Measurements from ENCODE around the gene CDH13.

Gene CDH13

DNA sequence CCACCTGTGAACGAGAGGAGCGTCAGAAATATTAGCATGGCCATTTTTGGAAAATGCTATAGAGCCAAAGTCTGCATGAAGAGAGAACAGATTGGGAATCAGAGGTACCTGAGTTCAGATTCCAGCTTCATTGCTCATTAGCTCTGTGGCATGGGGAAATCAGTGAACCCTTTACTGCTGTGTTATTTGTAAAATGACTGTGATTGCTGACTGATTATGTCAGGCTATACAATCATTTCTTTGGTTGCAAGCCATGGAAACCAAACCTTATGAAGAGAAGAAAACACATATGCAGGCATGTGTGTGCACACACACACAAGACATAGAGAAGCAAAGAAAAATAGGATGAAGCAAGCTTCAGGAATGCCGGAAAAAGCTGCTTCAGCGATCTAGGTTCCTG lies 1079.6 kb downstream of the CDH13 start:
- TF ChIP-seq Cebpa-rat (IDR thresholded peaks at IDR 0.05): no peak
- Histone ChIP-seq H4K20me1 (no peaks in the 10 kb centered on the region), H3K9ac (no peak overlapping the region), H3K27ac (no peak overlapping the region), H3K9me3 (replicated peaks in 1 of 11) (no peaks in the 10 kb centered on the region), H3K36me3 (no peaks in the 10 kb centered on the region), H3K27me3 (no peaks in the 10 kb centered on the region), H3K4me1 (no peaks in the 10 kb centered on the region), H3K4me2 (no peak overlapping the region), H3K4me3 (no peak overlapping the region)

DNA sequence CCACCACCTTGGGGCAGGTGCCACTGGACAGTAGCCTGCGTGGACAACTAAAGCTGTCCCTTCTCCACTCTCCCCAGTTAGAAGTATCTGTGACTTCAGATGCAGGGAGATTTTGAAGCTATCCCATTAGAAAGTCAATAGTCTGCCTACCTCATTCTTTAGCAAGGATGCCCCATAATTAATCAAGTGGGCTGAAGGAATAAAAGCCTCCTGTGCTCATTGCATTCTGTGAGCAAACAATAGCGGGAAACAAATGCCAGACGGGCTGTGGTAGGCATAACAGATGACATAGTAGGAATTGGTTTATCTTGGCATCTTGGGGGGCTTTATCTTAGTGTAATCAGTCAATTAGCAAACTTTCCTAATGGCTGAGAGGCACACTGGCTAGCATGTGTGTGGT lies 1084.3 kb downstream of the CDH13 start:
- Histone ChIP-seq H3K27ac (no peak overlapping the region), H3K4me2 (no peak overlapping the region), H3K4me1 (no peaks in the 10 kb centered on the region), H3K9me3 (replicated peaks in 1 of 11) (peaks cover 0 to 6% (median 0%) of the 10 kb centered on the region in 11 experiments; a peak in 2 of 22 replicates), H3K9ac (no peak overlapping the region), H4K20me1 (no peaks in the 10 kb centered on the region), H3K4me3 (no peak overlapping the region), H3K27me3 (no peaks in the 10 kb centered on the region), H3K36me3 (no peaks in the 10 kb centered on the region)
- TF ChIP-seq Cebpa-rat (IDR thresholded peaks at IDR 0.05): no peak

DNA sequence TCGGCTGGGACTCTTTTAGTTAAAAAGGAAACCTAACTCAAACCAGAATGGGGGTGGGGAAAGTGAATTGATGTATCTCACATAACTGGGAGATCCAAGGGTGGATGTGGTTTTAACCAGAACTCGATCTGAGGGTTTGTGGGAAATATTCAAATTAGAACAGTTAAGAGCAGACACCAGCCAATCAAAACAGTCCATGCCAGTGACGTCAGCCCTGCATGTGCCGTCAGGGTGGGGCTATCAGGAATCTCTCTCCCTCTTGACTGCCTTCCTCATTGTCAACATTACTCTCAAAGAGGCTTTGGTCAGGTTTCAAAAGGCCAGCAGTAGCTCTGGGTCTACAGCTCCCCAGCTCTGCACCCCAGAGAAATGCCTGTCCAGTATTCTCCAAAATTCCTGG lies 1086.8 kb downstream of the CDH13 start:
- no peak overlapping the region for H3K9ac ChIP-seq
- TF ChIP-seq Cebpa-rat (IDR thresholded peaks at IDR 0.05): no peak
- H3K4me2 ChIP-seq: no peak overlapping the region
- no peaks in the 10 kb centered on the region for H3K4me1 ChIP-seq
- no peaks in the 10 kb centered on the region for H3K27me3 ChIP-seq
- no peak overlapping the region for H3K4me3 ChIP-seq
- H3K27ac ChIP-seq: no peak overlapping the region
- no peaks in the 10 kb centered on the region for H4K20me1 ChIP-seq
- peaks cover 0 to 6% (median 0%) of the 10 kb centered on the region in 11 experiments; a peak in 2 of 22 replicates for H3K9me3 ChIP-seq (replicated peaks in 1 of 11)
- H3K36me3 ChIP-seq: no peaks in the 10 kb centered on the region

DNA sequence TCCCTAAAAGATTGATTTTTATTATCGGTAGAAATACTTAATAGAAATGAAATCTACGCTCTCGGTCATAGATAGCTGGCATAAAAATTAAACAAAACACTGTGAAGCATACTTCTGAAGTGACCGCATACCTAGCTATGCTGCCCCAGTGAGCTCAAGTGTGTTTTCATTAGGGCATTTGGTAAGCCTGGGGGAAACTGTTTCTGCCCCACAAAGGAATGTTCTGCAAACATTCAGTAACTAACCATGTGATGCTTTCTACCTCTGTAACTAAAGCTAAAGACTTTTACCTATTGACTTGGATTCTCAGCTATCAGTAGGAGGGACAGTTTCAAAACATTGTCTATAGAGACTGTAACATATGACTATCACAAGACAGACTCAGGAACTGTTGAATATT lies 1087.5 kb downstream of the CDH13 start:
- Histone ChIP-seq H3K4me1 (no peaks in the 10 kb centered on the region), H3K9me3 (replicated peaks in 1 of 11) (peaks cover 0 to 6% (median 0%) of the 10 kb centered on the region in 11 experiments; a peak in 2 of 22 replicates), H3K9ac (no peak overlapping the region), H3K4me3 (no peak overlapping the region), H3K36me3 (no peaks in the 10 kb centered on the region), H3K4me2 (no peak overlapping the region), H4K20me1 (no peaks in the 10 kb centered on the region), H3K27me3 (no peaks in the 10 kb centered on the region), H3K27ac (no peak overlapping the region)
- TF ChIP-seq Cebpa-rat (IDR thresholded peaks at IDR 0.05): no peak

DNA sequence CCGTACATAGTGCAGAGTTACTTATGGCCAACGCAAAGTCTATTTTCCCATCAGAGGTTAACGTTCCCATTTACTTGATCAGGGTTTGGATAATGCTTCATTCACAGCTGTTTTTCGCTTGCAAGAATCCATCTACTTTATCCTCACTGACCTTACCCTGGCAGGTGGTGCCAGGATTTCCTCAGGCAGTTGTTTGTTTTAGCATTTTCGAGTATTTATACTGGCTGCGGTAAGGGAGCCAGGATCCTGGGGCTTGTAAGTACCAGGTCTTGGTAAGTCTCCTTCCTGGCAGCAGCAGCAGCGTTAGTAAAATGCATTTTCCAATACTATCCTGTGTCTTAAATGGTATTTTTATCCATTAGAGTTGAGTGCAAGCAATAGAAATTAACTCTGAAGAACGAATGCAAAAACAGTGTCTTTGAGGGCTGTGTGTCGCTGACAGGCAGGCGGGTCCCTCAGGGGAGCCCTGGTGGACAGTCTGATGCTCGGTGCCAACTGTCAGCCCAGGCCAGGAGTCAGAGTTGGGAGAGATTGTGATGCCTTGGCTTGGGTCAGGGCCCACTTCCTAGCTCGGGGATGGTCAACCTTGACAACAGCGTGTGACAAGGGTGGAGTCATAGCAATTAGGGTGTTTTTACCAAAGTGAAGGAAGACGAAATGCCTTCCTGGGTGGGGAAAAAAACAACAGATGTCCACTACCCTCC lies 1088.6 kb downstream of the CDH13 start:
- TF ChIP-seq Cebpa-rat (IDR thresholded peaks at IDR 0.05): no peak
- Histone ChIP-seq H3K4me1 (no peaks in the 10 kb centered on the region), H3K4me2 (no peak overlapping the region), H3K36me3 (no peaks in the 10 kb centered on the region), H3K9ac (no peak overlapping the region), H4K20me1 (no peaks in the 10 kb centered on the region), H3K9me3 (replicated peaks in 1 of 11) (peaks cover 0 to 6% (median 0%) of the 10 kb centered on the region in 11 experiments; a peak in 2 of 22 replicates), H3K27me3 (no peaks in the 10 kb centered on the region), H3K4me3 (no peak overlapping the region), H3K27ac (no peak overlapping the region)

DNA sequence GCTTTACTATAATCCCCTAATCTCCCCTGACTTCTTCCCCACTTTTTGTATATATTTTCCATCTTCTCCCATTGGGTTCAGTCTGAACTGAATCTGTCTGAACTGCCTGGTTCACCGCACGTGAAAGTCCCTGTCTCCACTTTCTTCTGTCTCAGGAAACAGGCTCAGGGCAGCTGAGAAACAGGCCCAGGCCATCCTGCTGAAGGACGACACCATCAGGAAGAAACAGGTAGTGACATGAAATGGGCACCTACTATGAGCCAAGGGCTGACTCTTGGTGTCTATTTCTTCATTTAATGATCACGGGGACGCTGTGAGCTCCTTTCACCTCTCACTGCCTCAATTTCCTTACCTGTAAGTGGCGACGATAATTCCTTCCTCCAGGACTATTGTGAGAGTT lies 1090.5 kb downstream of the CDH13 start:
- no peak for TF ChIP-seq Cebpa-rat (IDR thresholded peaks at IDR 0.05)
- Histone ChIP-seq H3K4me3 (no peak overlapping the region), H3K4me1 (no peaks in the 10 kb centered on the region), H3K36me3 (no peaks in the 10 kb centered on the region), H3K27ac (no peak overlapping the region), H3K4me2 (no peak overlapping the region), H3K27me3 (no peaks in the 10 kb centered on the region), H3K9ac (no peak overlapping the region), H3K9me3 (replicated peaks in 1 of 11) (peaks cover 0 to 6% (median 0%) of the 10 kb centered on the region in 11 experiments; a peak in 2 of 22 replicates), H4K20me1 (no peaks in the 10 kb centered on the region)

DNA sequence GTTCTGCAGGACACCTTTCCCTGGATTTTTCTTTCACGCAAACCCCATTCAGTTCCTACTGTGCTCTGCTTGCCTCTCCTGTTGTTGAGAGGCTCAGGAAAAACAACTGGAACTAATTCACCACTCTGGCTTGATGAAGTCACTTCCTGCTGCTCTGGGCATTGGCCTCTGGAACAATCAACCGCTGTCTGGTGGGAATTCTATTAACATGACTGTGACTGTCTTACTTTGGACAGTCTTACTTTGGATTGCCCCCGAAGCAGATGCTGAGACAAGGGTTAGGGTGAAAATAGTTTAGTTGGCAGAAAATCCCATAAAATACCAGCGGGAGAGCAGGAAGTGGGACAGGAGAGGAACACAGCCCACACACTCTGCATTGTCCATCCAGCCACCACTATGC lies 1091.0 kb downstream of the CDH13 start:
- Histone ChIP-seq H3K4me2 (no peak overlapping the region), H3K9me3 (replicated peaks in 1 of 11) (peaks cover 0 to 6% (median 0%) of the 10 kb centered on the region in 11 experiments; a peak in 2 of 22 replicates), H3K27me3 (no peaks in the 10 kb centered on the region), H3K27ac (no peak overlapping the region), H3K36me3 (no peaks in the 10 kb centered on the region), H3K4me3 (no peak overlapping the region), H3K9ac (no peak overlapping the region), H4K20me1 (no peaks in the 10 kb centered on the region), H3K4me1 (no peaks in the 10 kb centered on the region)
- TF ChIP-seq Cebpa-rat (IDR thresholded peaks at IDR 0.05): no peak

DNA sequence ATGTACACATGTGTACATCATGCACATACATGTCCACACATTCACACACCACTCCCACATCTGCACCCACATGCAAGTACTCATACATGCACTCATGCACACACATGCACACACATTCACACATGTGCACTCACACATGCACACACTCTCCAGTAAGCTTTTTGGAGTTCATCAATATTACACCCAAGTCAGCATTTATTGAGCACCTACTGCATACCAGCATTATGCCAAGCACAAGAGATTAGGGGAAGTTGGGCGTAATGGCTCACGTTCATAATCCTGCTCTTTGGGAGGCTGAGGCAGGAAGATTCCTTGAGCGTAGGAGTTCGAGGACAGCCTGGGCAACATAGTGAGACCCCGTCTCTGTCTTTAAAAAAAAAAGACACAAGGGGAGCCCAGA lies 1093.4 kb downstream of the CDH13 start:
- TF ChIP-seq Cebpa-rat (IDR thresholded peaks at IDR 0.05): no peak
- no peak overlapping the region for H3K4me2 ChIP-seq
- H4K20me1 ChIP-seq: no peaks in the 10 kb centered on the region
- no peak overlapping the region for H3K27ac ChIP-seq
- no peaks in the 10 kb centered on the region for H3K27me3 ChIP-seq
- no peak overlapping the region for H3K9ac ChIP-seq
- H3K36me3 ChIP-seq: no peaks in the 10 kb centered on the region
- no peaks in the 10 kb centered on the region for H3K9me3 ChIP-seq (replicated peaks in 1 of 11)
- no peaks in the 10 kb centered on the region for H3K4me1 ChIP-seq
- H3K4me3 ChIP-seq: no peak overlapping the region

DNA sequence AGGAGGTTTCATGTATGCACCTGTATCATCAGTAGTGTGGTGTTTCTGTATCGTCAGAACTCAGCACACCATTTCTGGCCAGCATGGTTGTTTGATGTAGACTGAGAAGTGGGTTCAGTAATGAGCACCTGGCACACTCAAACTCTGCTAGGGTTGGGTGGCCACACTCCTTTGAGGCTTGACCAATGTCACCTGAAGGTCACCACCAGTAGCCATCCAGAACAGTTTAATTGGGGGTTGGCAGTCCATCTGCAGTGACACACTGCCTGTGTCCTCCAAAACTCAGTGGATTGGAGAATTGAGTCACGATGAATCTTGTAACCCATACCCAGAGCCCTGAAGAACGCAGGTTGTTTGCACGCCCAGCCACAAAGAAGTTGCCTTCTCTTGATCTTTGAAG lies 1094.2 kb downstream of the CDH13 start:
- H4K20me1 ChIP-seq: no peaks in the 10 kb centered on the region
- no peaks in the 10 kb centered on the region for H3K36me3 ChIP-seq
- TF ChIP-seq Cebpa-rat (IDR thresholded peaks at IDR 0.05): no peak
- H3K27ac ChIP-seq: no peak overlapping the region
- H3K9ac ChIP-seq: no peak overlapping the region
- H3K4me3 ChIP-seq: no peak overlapping the region
- H3K27me3 ChIP-seq: no peaks in the 10 kb centered on the region
- no peak overlapping the region for H3K4me2 ChIP-seq
- H3K9me3 ChIP-seq (replicated peaks in 1 of 11): no peaks in the 10 kb centered on the region
- no peaks in the 10 kb centered on the region for H3K4me1 ChIP-seq

DNA sequence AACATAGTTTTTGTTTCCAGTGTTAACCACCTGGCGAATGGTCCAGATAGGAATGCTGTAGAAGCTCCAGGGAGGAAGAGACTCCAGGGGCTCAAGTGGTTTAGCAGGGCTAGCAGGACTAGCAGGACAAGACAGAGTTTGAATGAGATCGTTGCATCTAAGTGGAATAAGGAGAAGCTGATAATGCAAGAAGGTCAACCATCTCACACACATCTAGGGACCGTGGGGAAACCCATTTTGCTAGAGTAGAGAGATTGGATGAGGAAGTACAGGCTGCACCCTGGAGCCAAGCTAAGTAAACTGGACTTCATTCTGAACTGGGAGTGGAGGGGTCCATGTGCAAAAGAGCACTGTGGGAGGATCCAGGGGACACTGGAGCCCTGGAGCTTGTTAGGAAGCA lies 1094.9 kb downstream of the CDH13 start:
- H3K27me3 ChIP-seq: no peaks in the 10 kb centered on the region
- TF ChIP-seq Cebpa-rat (IDR thresholded peaks at IDR 0.05): no peak
- H3K4me1 ChIP-seq: no peaks in the 10 kb centered on the region
- H4K20me1 ChIP-seq: no peaks in the 10 kb centered on the region
- no peak overlapping the region for H3K4me2 ChIP-seq
- H3K9me3 ChIP-seq (replicated peaks in 1 of 11): no peaks in the 10 kb centered on the region
- no peak overlapping the region for H3K4me3 ChIP-seq
- no peaks in the 10 kb centered on the region for H3K36me3 ChIP-seq
- no peak overlapping the region for H3K27ac ChIP-seq
- no peak overlapping the region for H3K9ac ChIP-seq

Measured in BLaER1 treated with 17β-estradiol and CSF1 and Interleukin-3, amounts not matched to agents 10 nM and 100 nM (cell line).